NCI-H187 (cell line): ENCODE results near the gene ZNF821.
"Not testable (repeated sequence)": the region's sequence is repeated elsewhere in the genome, so short reads cannot be mapped to it uniquely, and the experiment has no call there.

Experiments
- DNase-seq, 2 experiments: peaks; one replicate each; lab custom pipeline; 2025; lab: John Stamatoyannopoulos, UW

Gene ZNF821

GRCh38 chr16:71899171-71899570 lies 15.2 kb upstream of the ZNF821 start:
- no peak for DNase-seq

- no peak for DNase-seq
These were observed 12.9 kb upstream of the ZNF821 start for GRCh38 chr16:71896764-71897368.

- no peak for DNase-seq
These were observed 11.8 kb upstream of the ZNF821 start for GRCh38 chr16:71895679-71896365.

GRCh38 chr16:71894921-71895678 lies 11.1 kb upstream of the ZNF821 start, which contains the start of gene IST1:
TSS of gene IST1 (plus strand) at chr16:71895531. CDS start at chr16:71915641, 20,110 bp downstream.
- DNase-seq = peak; percentile 62 to 87

- DNase-seq = no peak
These were observed 10.4 kb upstream of the ZNF821 start for GRCh38 chr16:71894229-71894920.

GRCh38 chr16:71893888-71894228 lies 9.9 kb upstream of the ZNF821 start:
- DNase-seq = no peak

- DNase-seq = no peak
These were observed 5.2 kb upstream of the ZNF821 start for GRCh38 chr16:71889147-71889546.

GRCh38 chr16:71885261-71885650 lies 1.3 kb upstream of the ZNF821 start:
- DNase-seq = no peak

GRCh38 chr16:71883168-71883848 lies 674 bp downstream of the ZNF821 start:
- no peak for DNase-seq

GRCh38 chr16:71882505-71883167 lies 1.3 kb downstream of the ZNF821 start:
- peak in 1 of 2 experiments; percentile 24 for DNase-seq

- DNase-seq = no peak
These were observed 3.8 kb downstream of the ZNF821 start for GRCh38 chr16:71880176-71880575.

GRCh38 chr16:71878911-71879310 lies 5.1 kb downstream of the ZNF821 start:
- no peak for DNase-seq

GRCh38 chr16:71873199-71873598 lies 10.8 kb downstream of the ZNF821 start:
- DNase-seq = no peak

GRCh38 chr16:71870818-71871217 lies 13.2 kb downstream of the ZNF821 start:
- no peak for DNase-seq

- DNase-seq = no peak
These were observed 14.9 kb downstream of the ZNF821 start for GRCh38 chr16:71869089-71869488.

- no peak for DNase-seq
These were observed 16.0 kb downstream of the ZNF821 start for GRCh38 chr16:71867939-71868338.

- DNase-seq = not testable (repeated sequence)
These were observed 16.8 kb downstream of the ZNF821 start for GRCh38 chr16:71867175-71867574.

GRCh38 chr16:71865173-71865863 lies 18.7 kb downstream of the ZNF821 start:
- DNase-seq = no peak

- no peak for DNase-seq
These were observed 20.0 kb downstream of the ZNF821 start for GRCh38 chr16:71863995-71864394.

GRCh38 chr16:71859762-71860521 lies 24.0 kb downstream of the ZNF821 start:
- no peak for DNase-seq
